GM12878 (cell line): ENCODE data around the gene PRDM8. TPM values are rescaled to one million over a fixed set of nuclear protein-coding genes. Genes with fewer than 3 reads are reported as not detected.

Source experiments
- ATAC-seq: fragments of 200-7000 bp; cut with Tn5 transposase; 3 replicates; pipeline ENCODE4 v1.9.1; 2020; ENCODE audit warnings: mild to moderate bottlenecking, moderate library complexity
- BruUV-seq: library from RNA; stranded (reverse); fragments of 400-500 nt; replicated peaks from 2 replicates; lab custom pipeline; 2021; lab: Mats Ljungman, UMichigan
- CTCF ChIA-PET: fragments of 300-600 bp; sonication (Branson Sonifier 250); formaldehyde crosslinking; extraction: SDS; loops from one replicate; lab custom pipeline; 2021; ENCODE audit warnings: inconsistent platforms; lab: Yijun Ruan, JAX
- POLR2A ChIA-PET: fragments of 350-600 bp; formaldehyde crosslinking; extraction: SDS; loops from one replicate; lab custom pipeline; 2021; ENCODE audit warnings: inconsistent platforms; lab: Charles Lee
- RAD21 ChIA-PET: fragments of 300-600 bp; sonication (Branson Sonifier 250); formaldehyde crosslinking; loops from one replicate; lab custom pipeline; 2023; ENCODE audit warnings: antibody characterized with exemption; ENCODE audit not compliant: unreplicated experiment; lab: Charles Lee
- SMC1A ChIA-PET: fragments of 300-600 bp; sonication (Branson Sonifier 250); formaldehyde crosslinking; loops from one replicate; lab custom pipeline; 2023; ENCODE audit not compliant: unreplicated experiment, uncharacterized antibody; lab: Charles Lee
- DNase-seq: peaks from one replicate; pipeline ENCODE4 v3.0.0-alpha.2; 2011; ENCODE audit warnings: low read depth, low spot score
- FAIRE-seq: peaks from 3 replicates; lab custom pipeline; 2011; peaks lifted over from hg19 to GRCh38; lab: Jason Lieb, UNC
- H2AFZ ChIP-seq: 2 replicates; pipeline ENCODE4 v1.6.0; 2011; ENCODE audit warnings: low read depth, low read length, control low read depth; ENCODE audit not compliant: control insufficient read depth
- H3K27ac ChIP-seq: 2 replicates; pipeline ENCODE4 v1.5.1; 2011; ENCODE audit warnings: control low read depth; ENCODE audit not compliant: control insufficient read depth, insufficient read depth
- H3K27me3 ChIP-seq, 2 experiments: replicated peaks in 1 of 2; 2 replicates each; pipeline versions ENCODE4 v1.6.0 to v1.6.1; 2011; ENCODE audit warnings: low read length in 1 of 2; ENCODE audit not compliant: control insufficient read depth in 2 of 2, insufficient read depth in 2 of 2
- H3K36me3 ChIP-seq, 2 experiments: 2 replicates each; pipeline ENCODE4 v1.5.1; 2011; ENCODE audit warnings: low read length in 1 of 2; ENCODE audit not compliant: control insufficient read depth in 2 of 2, insufficient read depth in 2 of 2
- H3K4me1 ChIP-seq: 2 replicates; pipeline ENCODE4 v1.6.1; 2011; ENCODE audit warnings: mild to moderate bottlenecking, low read length, moderate library complexity, mixed read lengths; ENCODE audit not compliant: control insufficient read depth, insufficient read depth
- H3K4me2 ChIP-seq: 2 replicates; pipeline ENCODE4 v1.6.0; 2011; ENCODE audit warnings: control low read depth; ENCODE audit not compliant: control insufficient read depth, insufficient read depth
- H3K4me3 ChIP-seq: fragments of 200-600 bp; sonication (generic); 2 replicates; pipeline ENCODE4 v1.5.1; 2016
- H3K79me2 ChIP-seq: 2 replicates; pipeline ENCODE4 v1.6.0; 2011; ENCODE audit warnings: low read length; ENCODE audit not compliant: control insufficient read depth, insufficient read depth
- H3K9ac ChIP-seq: 2 replicates; pipeline ENCODE4 v1.8.0; 2011; ENCODE audit warnings: low read length, control low read depth, mixed read lengths; ENCODE audit not compliant: control insufficient read depth, insufficient read depth
- H3K9me3 ChIP-seq: replicated peaks from 3 replicates; pipeline ENCODE4 v1.5.1; 2011; ENCODE audit warnings: mild to moderate bottlenecking, low read length; ENCODE audit not compliant: control insufficient read depth, insufficient read depth
- H4K20me1 ChIP-seq: 2 replicates; pipeline ENCODE4 v1.6.0; 2011; ENCODE audit not compliant: control insufficient read depth, insufficient read depth
- ATF2 ChIP-seq: IDR thresholded peaks from 2 replicates; pipeline ENCODE4 v1.6.1; 2012; ENCODE audit warnings: low read length, inconsistent platforms
- ELK1 ChIP-seq: IDR thresholded peaks from 2 replicates; pipeline ENCODE4 v1.6.1; 2012; ENCODE audit warnings: low read depth, low read length, improper control_type of control experiment
- KLF5 ChIP-seq: fragments of 450-650 bp; IDR thresholded peaks from 2 replicates; pipeline ENCODE4 v1.6.1; 2014; ENCODE audit warnings: mild to moderate bottlenecking; ENCODE audit not compliant: partially characterized antibody
- MLLT1 ChIP-seq: fragments of 450-650 bp; IDR thresholded peaks from 2 replicates; pipeline ENCODE4 v1.6.1; 2016; ENCODE audit warnings: mild to moderate bottlenecking
- RB1 ChIP-seq: fragments of 450-650 bp; formaldehyde crosslinking; IDR thresholded peaks from 2 replicates; pipeline ENCODE4 v1.6.1; 2017; ENCODE audit warnings: mild to moderate bottlenecking, borderline replicate concordance
- RCOR1 ChIP-seq: conservative IDR thresholded peaks from 2 replicates; pipeline ENCODE4 v1.6.1; 2012; ENCODE audit warnings: low read depth, low read length, improper control_type of control experiment
- WGBS: methylation state at CpG from one replicate; pipeline ENCODE4 v1.1.6; 2016; ENCODE audit warnings: low lambda C conversion rate; ENCODE audit not compliant: insufficient replicate concordance, insufficient coverage; ENCODE audit errors: missing lambda C conversion rate; 5-methylcytosine and 5-hydroxymethylcytosine counted together
- in situ Hi-C: fragments of 300-500 bp; cut with MboI; formaldehyde crosslinking; loops from 9 replicates; pipeline ENCODE4 v1.14.3; 2018; ENCODE audit warnings: mixed read lengths
- intact Hi-C: fragments of 100-400 bp; cut with micrococcal nuclease; formaldehyde crosslinking; loops from one replicate; pipeline ENCODE4 v1.14.2; 2022; ENCODE audit not compliant: unreplicated experiment
- polyA plus RNA-seq, 11 experiments: library from polyadenylated mRNA; depleted of rRNA in 4 of 11; unstranded in 6 of 11; stranded (reverse) in 5 of 11; fragments of >200 nt; fragmentation: Nextera tagmentation in 4 of 11; fragmentation: Illumina TruSeq in 1 of 11; extraction: Ambion mirVana in 4 of 11; extraction: Trizol in 1 of 11; gene quantifications; 1 replicate in 1 of 11; 2 replicates in 10 of 11; pipeline versions ENCODE4 v1.2.1 to v1.2.3, GENCODE V29; 2011 to 2016; ENCODE audit warnings: inconsistent platforms in 2 of 11, missing spikeins in 2 of 11, low read depth in 1 of 11
- total RNA-seq, 4 experiments: library from RNA; depleted of rRNA in 3 of 4; stranded (reverse); fragments of >200 nt in 3 of 4; fragmentation: Illumina TruSeq in 1 of 4; extraction: Trizol in 1 of 4; gene quantifications; 2 replicates each; pipeline versions ENCODE4 v1.2.1 to v1.2.3, GENCODE V29; 2013 to 2021

The PRDM8 gene
- total and polyA plus RNA-seq, 10 of the 15 experiments (the other 5 are each of a cell fraction or from before 2014, with no cell fraction given), result 0.09 to 1.6 (median 0.40) TPM

GRCh38 chr4:80210549-80210948, 13.2 kb downstream of the PRDM8 start:
- Histone ChIP-seq H3K4me2 (no peak overlapping the region), H4K20me1 (no peaks in the 10 kb centered on the region), H3K9ac (no peak overlapping the region), H2AFZ (no peak overlapping the region), H3K4me1 (no peaks in the 10 kb centered on the region), H3K4me3 (no peak overlapping the region), H3K27ac (no peak overlapping the region), H3K36me3 (no peaks in the 10 kb centered on the region), H3K79me2 (no peaks in the 10 kb centered on the region), H3K9me3 (no peaks in the 10 kb centered on the region), H3K27me3 (no peaks in the 10 kb centered on the region)
- POLR2A ChIA-PET, result no interaction called here
- FAIRE-seq (no peak), DNase-seq (no peak), ATAC-seq (no peak)
- BruUV-seq, result no TSS peak
- TF ChIP-seq MLLT1 (no peak), KLF5 (no peak), ELK1 (no peak), ATF2 (no peak), RCOR1 (no peak), RB1 (no peak)
- RAD21 ChIA-PET, result no interaction called here
- CTCF ChIA-PET, result interaction anchor here (1.5 to 4.4 kb wide), 4 partner anchors 8 to 1259 kb away, joined by 4 to 25 read pairs (median 9); no protein-coding TSS in a partner anchor
- 21% methylated on average over 2 of the region's 2 CpGs for WGBS
- intact Hi-C loops, result no loop called here
- SMC1A ChIA-PET, result interaction anchor here (0.5 to 2.1 kb wide), 4 partner anchors 8 to 293 kb away, joined by 3 to 8 read pairs (median 4); no protein-coding TSS in a partner anchor
- in situ Hi-C loops, result loop anchor here (10.0 kb wide), 1 partner anchor 1266 kb away; no protein-coding TSS in a partner anchor
